Ishikawa (cell line): Measurements from ENCODE around the gene CERS6.

Experiments
- TAF1 ChIP-seq: IDR thresholded peaks from 2 replicates; pipeline ENCODE4 v1.6.1; 2012; ENCODE audit warnings: low read depth, mild to moderate bottlenecking
- TCF12 ChIP-seq: IDR thresholded peaks from 2 replicates; pipeline ENCODE4 v1.6.1; 2012; ENCODE audit warnings: low read depth

- no peak for TF ChIP-seq TAF1
- TF ChIP-seq TCF12, result no peak
Observed at GRCh38 chr2:168599738-168600137, 143.7 kb downstream of the CERS6 start.
